ENCODE results near the gene TMUB2.
"Not testable (repeated sequence)": the region's sequence is repeated elsewhere in the genome, so short reads cannot be mapped to it uniquely, and the experiment has no call there.

Gene TMUB2

GRCh38 chr17:44186307-44187130 lies at the start of gene TMUB2:
Gene TMUB2, plus strand, starts transcription at chr17:44186972. Its CDS starts 737 bp downstream, at chr17:44187709.
- DNase-seq, result peak; percentile 100

GRCh38 chr17:44137891-44138709 lies 48.7 kb upstream of the TMUB2 start:
- DNase-seq, result peak; percentile 38 to 78

GRCh38 chr17:44143921-44144320 lies 42.9 kb upstream of the TMUB2 start:
- not testable (repeated sequence) for DNase-seq

GRCh38 chr17:44144966-44145739 lies 41.6 kb upstream of the TMUB2 start:
- DNase-seq, result no peak

GRCh38 chr17:44146375-44147346 lies 40.1 kb upstream of the TMUB2 start:
- DNase-seq, result no peak

GRCh38 chr17:44147812-44148211 lies 39.0 kb upstream of the TMUB2 start:
- no peak for DNase-seq

- not testable (repeated sequence) for DNase-seq
Observed at GRCh38 chr17:44149066-44149465, 37.7 kb upstream of the TMUB2 start.

GRCh38 chr17:44149750-44150329 lies 36.9 kb upstream of the TMUB2 start:
- no peak for DNase-seq

GRCh38 chr17:44152875-44153274 lies 33.9 kb upstream of the TMUB2 start:
- DNase-seq, result no peak

GRCh38 chr17:44155488-44155887 lies 31.3 kb upstream of the TMUB2 start:
- DNase-seq, result no peak

- DNase-seq, result no peak
Observed at GRCh38 chr17:44159519-44160210, 27.1 kb upstream of the TMUB2 start.

- DNase-seq, result no peak
Observed at GRCh38 chr17:44164476-44164875, 22.3 kb upstream of the TMUB2 start.

GRCh38 chr17:44167181-44167861 lies 19.5 kb upstream of the TMUB2 start:
- no peak for DNase-seq

- no peak for DNase-seq
Observed at GRCh38 chr17:44170135-44170498, 16.7 kb upstream of the TMUB2 start.

GRCh38 chr17:44170499-44171201 lies 16.1 kb upstream of the TMUB2 start, which contains the start of gene ASB16:
Gene ASB16, plus strand, starts transcription at chr17:44170704. Its CDS starts 86 bp downstream, at chr17:44170790.
- DNase-seq, result no peak

- no peak for DNase-seq
Observed at GRCh38 chr17:44171931-44172455, 14.8 kb upstream of the TMUB2 start.

- DNase-seq, result no peak
Observed at GRCh38 chr17:44174427-44174826, 12.3 kb upstream of the TMUB2 start.

GRCh38 chr17:44176257-44176656 lies 10.5 kb upstream of the TMUB2 start:
- no peak for DNase-seq

Measured in bone marrow (tissue), 2 donors.